HepG2 (cell line): ENCODE results near the gene ATG16L2. TPM values are rescaled to one million over a fixed set of nuclear protein-coding genes. Genes with fewer than 3 reads are reported as not detected.

Source experiments
- ATF5 ChIP-seq: sonication (generic); formaldehyde crosslinking; IDR thresholded peaks from 2 replicates; pipeline ENCODE4 v1.4.0; 2020; ENCODE audit warnings: mild to moderate bottlenecking, low read depth, missing genetic modification reagents
- DR1 ChIP-seq: sonication (generic); formaldehyde crosslinking; IDR thresholded peaks from 2 replicates; pipeline ENCODE4 v1.8.0; 2021; ENCODE audit warnings: mild to moderate bottlenecking, missing genetic modification reagents, inconsistent platforms
- KAT8 ChIP-seq: IDR thresholded peaks from 2 replicates; pipeline ENCODE4 v1.6.1; 2016; ENCODE audit warnings: missing genetic modification reagents, missing compliant biosample characterization
- KDM2A ChIP-seq: sonication (generic); formaldehyde crosslinking; IDR thresholded peaks from 2 replicates; pipeline ENCODE4 v1.4.0; 2020; ENCODE audit warnings: low read depth, missing genetic modification reagents, borderline replicate concordance
- LRRFIP1 ChIP-seq: sonication (generic); formaldehyde crosslinking; conservative IDR thresholded peaks from 2 replicates; pipeline ENCODE4 v1.4.0; 2020; ENCODE audit warnings: missing genetic modification reagents
- MAFF ChIP-seq: IDR thresholded peaks from 2 replicates; pipeline ENCODE4 v1.6.1; 2011; ENCODE audit warnings: low read depth, low read length, improper control_type of control experiment
- NRL ChIP-seq: sonication (generic); formaldehyde crosslinking; IDR thresholded peaks from 2 replicates; pipeline ENCODE4 v1.5.0; 2020; ENCODE audit warnings: missing genetic modification reagents, mild to moderate bottlenecking, moderate library complexity, borderline replicate concordance
- RAD21 ChIP-seq: fragments of 450-650 bp; formaldehyde crosslinking; IDR thresholded peaks from 2 replicates; pipeline ENCODE4 v1.5.0; 2020; ENCODE audit warnings: mild to moderate bottlenecking
- RCOR2 ChIP-seq: IDR thresholded peaks from 2 replicates; pipeline ENCODE4 v1.6.1; 2016; ENCODE audit warnings: missing biosample characterization, missing genetic modification reagents
- SYNCRIP ChIP-seq: fragments of 200-400 bp; formaldehyde crosslinking; IDR thresholded peaks from 2 replicates; pipeline ENCODE4 v1.6.1; 2018; ENCODE audit warnings: mild to moderate bottlenecking, low read depth, low read length; ENCODE audit not compliant: insufficient read depth
- TARDBP ChIP-seq: sonication (generic); formaldehyde crosslinking; IDR thresholded peaks from 2 replicates; pipeline ENCODE4 v1.8.0; 2022; ENCODE audit warnings: mild to moderate bottlenecking, missing genetic modification reagents
- ZBTB10 ChIP-seq: sonication (generic); formaldehyde crosslinking; IDR thresholded peaks from 2 replicates; pipeline ENCODE4 v1.4.0; 2020; ENCODE audit warnings: missing genetic modification reagents, borderline replicate concordance
- ZFY ChIP-seq: sonication (generic); formaldehyde crosslinking; IDR thresholded peaks from 2 replicates; pipeline ENCODE4 v1.4.0; 2020; ENCODE audit warnings: missing genetic modification reagents
- ZMYM2 ChIP-seq: sonication (generic); formaldehyde crosslinking; IDR thresholded peaks from 2 replicates; pipeline ENCODE4 v1.8.0; 2022; ENCODE audit warnings: mild to moderate bottlenecking, missing genetic modification reagents
- ZNF143 ChIP-seq: sonication (generic); formaldehyde crosslinking; IDR thresholded peaks from 2 replicates; pipeline ENCODE4 v1.4.0; 2020; ENCODE audit warnings: missing genetic modification reagents
- ZNF17 ChIP-seq: sonication (generic); formaldehyde crosslinking; IDR thresholded peaks from 2 replicates; pipeline ENCODE4 v1.5.0; 2020; ENCODE audit warnings: mild to moderate bottlenecking, missing genetic modification reagents
- ZNF564 ChIP-seq: sonication (generic); formaldehyde crosslinking; IDR thresholded peaks from 2 replicates; pipeline ENCODE4 v1.8.1; 2023; ENCODE audit warnings: mild to moderate bottlenecking, missing genetic modification reagents
- ZNF574 ChIP-seq: sonication (generic); formaldehyde crosslinking; IDR thresholded peaks from 2 replicates; pipeline ENCODE4 v1.4.0; 2020; ENCODE audit warnings: missing genetic modification reagents
- ZUFSP ChIP-seq: sonication (generic); formaldehyde crosslinking; IDR thresholded peaks from 2 replicates; pipeline ENCODE4 v1.9.0; 2021; ENCODE audit warnings: missing genetic modification reagents, mild to moderate bottlenecking, borderline replicate concordance
- polyA plus RNA-seq, 8 experiments: library from polyadenylated mRNA; depleted of rRNA in 3 of 8; stranded (reverse) in 7 of 8; unstranded in 1 of 8; fragments of >200 nt; fragmentation: Illumina TruSeq in 4 of 8; extraction: Trizol in 4 of 8; gene quantifications; 2 replicates each; pipeline versions ENCODE4 v1.2.1 to v1.2.3, GENCODE V29; 2011 to 2016; ENCODE audit warnings: low read depth in 4 of 8, missing spikeins in 1 of 8, mixed read lengths in 1 of 8; ENCODE audit not compliant: insufficient read depth in 1 of 8
- total RNA-seq, 5 experiments: library from RNA; depleted of rRNA; stranded (reverse); fragments of >200 nt; fragmentation: Illumina TruSeq; extraction: Trizol; gene quantifications; 2 replicates each; pipeline ENCODE4 v1.2.3, GENCODE V29; 2016; ENCODE audit warnings: low read depth in 1 of 5

Gene ATG16L2
- total and polyA plus RNA-seq, 2 of the 13 experiments (the other 11 are each of a cell fraction or from before 2014, with no cell fraction given): 6.2 to 14.8 TPM

GRCh38 chr11:72777755-72778278 lies 36.4 kb upstream of the ATG16L2 start (continued):
- TF ChIP-seq TARDBP (CRISPR knock-in tag) (peak; percentile 47), ZNF143 (CRISPR knock-in tag) (peak; percentile 46; the same call in 1 of the 2 replicates), DR1 (CRISPR knock-in tag) (no peak), ZNF17 (CRISPR knock-in tag) (no peak), ATF5 (CRISPR knock-in tag) (no peak), RAD21 (CRISPR knock-in tag) (peak; percentile 10; the same call in 1 of the 2 replicates), ZUFSP (no peak), MAFF (no peak), LRRFIP1 (CRISPR knock-in tag) (no peak), KAT8 (0 out of 2 replicates have a peak, but pooled peaks have one; percentile 18), NRL (no peak), SYNCRIP (no peak), KDM2A (CRISPR knock-in tag) (0 out of 2 replicates have a peak, but pooled peaks have one; percentile 15), ZNF564 (CRISPR knock-in tag) (no peak), ZBTB10 (CRISPR knock-in tag) (no peak), ZMYM2 (CRISPR knock-in tag) (no peak), ZFY (CRISPR knock-in tag) (0 out of 2 replicates have a peak, but pooled peaks have one; percentile 25), ZNF574 (CRISPR knock-in tag) (0 out of 2 replicates have a peak, but pooled peaks have one; percentile 21), RCOR2 (peak; percentile 61)
